GM12878 (cell line): ENCODE measurements around the gene PLS1. TPM values are rescaled to one million over a fixed set of nuclear protein-coding genes. Genes with fewer than 3 reads are reported as not detected.

Experiments used
- ATAC-seq: fragments of 200-7000 bp; cut with Tn5 transposase; 3 replicates; pipeline ENCODE4 v1.9.1; 2020; ENCODE audit warnings: mild to moderate bottlenecking, moderate library complexity
- BruUV-seq: library from RNA; stranded (reverse); fragments of 400-500 nt; replicated peaks from 2 replicates; lab custom pipeline; 2021; lab: Mats Ljungman, UMichigan
- CTCF ChIA-PET: fragments of 300-600 bp; sonication (Branson Sonifier 250); formaldehyde crosslinking; extraction: SDS; loops from one replicate; lab custom pipeline; 2021; ENCODE audit warnings: inconsistent platforms; lab: Yijun Ruan, JAX
- POLR2A ChIA-PET: fragments of 350-600 bp; formaldehyde crosslinking; extraction: SDS; loops from one replicate; lab custom pipeline; 2021; ENCODE audit warnings: inconsistent platforms; lab: Charles Lee
- RAD21 ChIA-PET: fragments of 300-600 bp; sonication (Branson Sonifier 250); formaldehyde crosslinking; loops from one replicate; lab custom pipeline; 2023; ENCODE audit warnings: antibody characterized with exemption; ENCODE audit not compliant: unreplicated experiment; lab: Charles Lee
- SMC1A ChIA-PET: fragments of 300-600 bp; sonication (Branson Sonifier 250); formaldehyde crosslinking; loops from one replicate; lab custom pipeline; 2023; ENCODE audit not compliant: unreplicated experiment, uncharacterized antibody; lab: Charles Lee
- DNase-seq: peaks from one replicate; pipeline ENCODE4 v3.0.0-alpha.2; 2011; ENCODE audit warnings: low read depth, low spot score
- FAIRE-seq: peaks from 3 replicates; lab custom pipeline; 2011; peaks lifted over from hg19 to GRCh38; lab: Jason Lieb, UNC
- H2AFZ ChIP-seq: 2 replicates; pipeline ENCODE4 v1.6.0; 2011; ENCODE audit warnings: low read depth, low read length, control low read depth; ENCODE audit not compliant: control insufficient read depth
- H3K27ac ChIP-seq: 2 replicates; pipeline ENCODE4 v1.5.1; 2011; ENCODE audit warnings: control low read depth; ENCODE audit not compliant: control insufficient read depth, insufficient read depth
- H3K27me3 ChIP-seq, 2 experiments: replicated peaks in 1 of 2; 2 replicates each; pipeline versions ENCODE4 v1.6.0 to v1.6.1; 2011; ENCODE audit warnings: low read length in 1 of 2; ENCODE audit not compliant: control insufficient read depth in 2 of 2, insufficient read depth in 2 of 2
- H3K36me3 ChIP-seq, 2 experiments: 2 replicates each; pipeline ENCODE4 v1.5.1; 2011; ENCODE audit warnings: low read length in 1 of 2; ENCODE audit not compliant: control insufficient read depth in 2 of 2, insufficient read depth in 2 of 2
- H3K4me1 ChIP-seq: 2 replicates; pipeline ENCODE4 v1.6.1; 2011; ENCODE audit warnings: mild to moderate bottlenecking, low read length, moderate library complexity, mixed read lengths; ENCODE audit not compliant: control insufficient read depth, insufficient read depth
- H3K4me2 ChIP-seq: 2 replicates; pipeline ENCODE4 v1.6.0; 2011; ENCODE audit warnings: control low read depth; ENCODE audit not compliant: control insufficient read depth, insufficient read depth
- H3K4me3 ChIP-seq: fragments of 200-600 bp; sonication (generic); 2 replicates; pipeline ENCODE4 v1.5.1; 2016
- H3K79me2 ChIP-seq: 2 replicates; pipeline ENCODE4 v1.6.0; 2011; ENCODE audit warnings: low read length; ENCODE audit not compliant: control insufficient read depth, insufficient read depth
- H3K9ac ChIP-seq: 2 replicates; pipeline ENCODE4 v1.8.0; 2011; ENCODE audit warnings: low read length, control low read depth, mixed read lengths; ENCODE audit not compliant: control insufficient read depth, insufficient read depth
- H3K9me3 ChIP-seq: replicated peaks from 3 replicates; pipeline ENCODE4 v1.5.1; 2011; ENCODE audit warnings: mild to moderate bottlenecking, low read length; ENCODE audit not compliant: control insufficient read depth, insufficient read depth
- H4K20me1 ChIP-seq: 2 replicates; pipeline ENCODE4 v1.6.0; 2011; ENCODE audit not compliant: control insufficient read depth, insufficient read depth
- BACH1 ChIP-seq: fragments of 450-650 bp; IDR thresholded peaks from 2 replicates; pipeline ENCODE4 v1.6.1; 2017; ENCODE audit warnings: mild to moderate bottlenecking, borderline replicate concordance
- BHLHE40 ChIP-seq, 2 experiments: fragments of 450-650 bp in 1 of 2; IDR thresholded peaks; 2 replicates each; pipeline ENCODE4 v1.6.1; 2011 to 2017; ENCODE audit warnings: low read depth in 2 of 2, borderline replicate concordance in 1 of 2, improper control_type of control experiment in 1 of 2, low read length in 1 of 2, mild to moderate bottlenecking in 1 of 2
- CHD4 ChIP-seq: fragments of 200-600 bp; sonication (generic); IDR thresholded peaks from 2 replicates; pipeline ENCODE4 v1.6.1; 2016; ENCODE audit warnings: mild to moderate bottlenecking
- GABPA ChIP-seq: IDR thresholded peaks from 2 replicates; pipeline ENCODE4 v1.6.1; 2014; ENCODE audit warnings: antibody characterized with exemption, low read depth, mild to moderate bottlenecking, inconsistent platforms
- HSF1 ChIP-seq: fragments of 150-350 bp; IDR thresholded peaks from 2 replicates; pipeline ENCODE4 v1.6.1; 2014; ENCODE audit warnings: mild to moderate bottlenecking, low read depth, low read length
- JUND ChIP-seq: IDR thresholded peaks from 2 replicates; pipeline ENCODE4 v1.6.1; 2012; ENCODE audit warnings: low read depth, mild to moderate bottlenecking, low read length, improper control_type of control experiment, moderate library complexity
- KLF5 ChIP-seq: fragments of 450-650 bp; IDR thresholded peaks from 2 replicates; pipeline ENCODE4 v1.6.1; 2014; ENCODE audit warnings: mild to moderate bottlenecking; ENCODE audit not compliant: partially characterized antibody
- NFYA ChIP-seq: IDR thresholded peaks from 2 replicates; pipeline ENCODE4 v1.6.1; 2011; ENCODE audit warnings: low read depth, mild to moderate bottlenecking, low read length, improper control_type of control experiment, borderline replicate concordance
- RAD21 ChIP-seq: IDR thresholded peaks from 2 replicates; pipeline ENCODE4 v1.6.1; 2011; ENCODE audit warnings: mild to moderate bottlenecking, low read depth, low read length, moderate library complexity; ENCODE audit not compliant: insufficient read depth
- RBBP5 ChIP-seq: fragments of 200-600 bp; sonication (generic); conservative IDR thresholded peaks from 2 replicates; pipeline ENCODE4 v1.6.1; 2016
- RCOR1 ChIP-seq: conservative IDR thresholded peaks from 2 replicates; pipeline ENCODE4 v1.6.1; 2012; ENCODE audit warnings: low read depth, low read length, improper control_type of control experiment
- ZZZ3 ChIP-seq: IDR thresholded peaks from 2 replicates; pipeline ENCODE4 v1.6.1; 2011; ENCODE audit warnings: low read depth; ENCODE audit not compliant: control insufficient read depth, insufficient read length
- WGBS: methylation state at CpG from one replicate; pipeline ENCODE4 v1.1.6; 2016; ENCODE audit warnings: low lambda C conversion rate; ENCODE audit not compliant: insufficient replicate concordance, insufficient coverage; ENCODE audit errors: missing lambda C conversion rate; 5-methylcytosine and 5-hydroxymethylcytosine counted together
- in situ Hi-C: fragments of 300-500 bp; cut with MboI; formaldehyde crosslinking; loops from 9 replicates; pipeline ENCODE4 v1.14.3; 2018; ENCODE audit warnings: mixed read lengths
- intact Hi-C: fragments of 100-400 bp; cut with micrococcal nuclease; formaldehyde crosslinking; loops from one replicate; pipeline ENCODE4 v1.14.2; 2022; ENCODE audit not compliant: unreplicated experiment
- polyA plus RNA-seq, 11 experiments: library from polyadenylated mRNA; depleted of rRNA in 4 of 11; unstranded in 6 of 11; stranded (reverse) in 5 of 11; fragments of >200 nt; fragmentation: Nextera tagmentation in 4 of 11; fragmentation: Illumina TruSeq in 1 of 11; extraction: Ambion mirVana in 4 of 11; extraction: Trizol in 1 of 11; gene quantifications; 1 replicate in 1 of 11; 2 replicates in 10 of 11; pipeline versions ENCODE4 v1.2.1 to v1.2.3, GENCODE V29; 2011 to 2016; ENCODE audit warnings: inconsistent platforms in 2 of 11, missing spikeins in 2 of 11, low read depth in 1 of 11
- total RNA-seq, 4 experiments: library from RNA; depleted of rRNA in 3 of 4; stranded (reverse); fragments of >200 nt in 3 of 4; fragmentation: Illumina TruSeq in 1 of 4; extraction: Trizol in 1 of 4; gene quantifications; 2 replicates each; pipeline versions ENCODE4 v1.2.1 to v1.2.3, GENCODE V29; 2013 to 2021

Gene PLS1
- total and polyA plus RNA-seq, 10 of the 15 experiments (the other 5 are each of a cell fraction or from before 2014, with no cell fraction given), result 0.59 to 11.7 (median 1.7) TPM

DNA sequence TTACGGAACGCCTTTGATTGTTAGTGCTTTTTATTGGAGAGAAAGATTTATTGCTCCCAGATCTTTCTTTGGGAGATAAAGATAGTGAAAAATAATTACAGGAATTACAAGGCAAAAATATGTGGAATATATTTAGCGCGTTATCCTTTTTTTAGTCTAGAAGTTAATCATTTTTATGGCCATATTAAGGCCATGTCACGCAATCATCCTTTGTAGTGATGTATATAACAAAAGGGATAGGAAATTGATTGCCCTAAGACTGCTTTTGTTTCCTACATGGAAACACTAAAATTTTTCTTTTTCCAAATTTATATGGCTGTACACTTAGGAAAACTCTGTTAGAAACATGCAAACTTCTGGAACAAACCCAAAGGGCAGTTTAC, 129.2 kb downstream of the PLS1 start:
- Histone ChIP-seq H3K79me2 (no peaks in the 10 kb centered on the region), H3K36me3 (no peaks in the 10 kb centered on the region), H3K27ac (no peak overlapping the region), H4K20me1 (no peaks in the 10 kb centered on the region), H3K4me2 (no peak overlapping the region), H3K9ac (no peak overlapping the region), H3K9me3 (no peaks in the 10 kb centered on the region), H3K4me3 (no peak overlapping the region), H2AFZ (no peak overlapping the region), H3K4me1 (no peaks in the 10 kb centered on the region), H3K27me3 (no peaks in the 10 kb centered on the region)
- 97% methylated on average over 5 of the region's 5 CpGs for WGBS
- BruUV-seq, result no TSS peak
- POLR2A ChIA-PET, result no interaction called here
- FAIRE-seq, result no peak
- DNase-seq, result no peak
- no peak for ATAC-seq
- in situ Hi-C loops (no loop called here), intact Hi-C loops (no loop called here)
- SMC1A ChIA-PET, result no interaction called here
- RAD21 ChIA-PET, result no interaction called here
- TF ChIP-seq GABPA (no peak), RBBP5 (no peak), BACH1 (no peak), CHD4 (no peak), ZZZ3 (no peak), HSF1 (no peak), BHLHE40 (IDR thresholded peaks at IDR 0.05; ENCODE audit: borderline replicate concordance in 1 of 2, low read depth in 2 of 2, low read length in 1 of 2) (no peak), JUND (no peak), RAD21 (no peak), NFYA (no peak), RCOR1 (no peak), KLF5 (no peak)
- CTCF ChIA-PET, result no interaction called here
